H1 (cell line): Measurements from ENCODE around the gene CABCOCO1. TPM values are rescaled to one million over a fixed set of nuclear protein-coding genes. Genes with fewer than 3 reads are reported as not detected.

ENCODE experiments used
- HDAC2 ChIP-seq, 2 experiments: fragments of 300-600 bp in 1 of 2; sonication (generic) in 1 of 2; IDR thresholded peaks; 2 replicates each; pipeline ENCODE4 v1.6.1; 2011 to 2012; ENCODE audit warnings: low read depth in 2 of 2, low read length in 2 of 2, mild to moderate bottlenecking in 2 of 2, moderate library complexity in 2 of 2, borderline replicate concordance in 1 of 2, inconsistent platforms in 1 of 2
- SIRT6 ChIP-seq: IDR thresholded peaks from one replicate; pipeline ENCODE4 v1.7.1; 2012; ENCODE audit warnings: low read length, inconsistent platforms
- ZNF274 ChIP-seq: IDR thresholded peaks from 2 replicates; pipeline ENCODE4 v1.7.0; 2012; ENCODE audit warnings: low read length, borderline replicate concordance; ENCODE audit errors: extremely low read depth
- polyA plus RNA-seq, 7 experiments: library from polyadenylated mRNA; depleted of rRNA in 3 of 7; stranded (reverse) in 5 of 7; unstranded in 2 of 7; fragments of >200 nt in 5 of 7; fragments of 200-250 nt in 2 of 7; gene quantifications; 1 replicate in 5 of 7; 2 replicates in 1 of 7; 4 replicates in 1 of 7; pipeline versions ENCODE4 v1.2.1 to v1.2.3, GENCODE V29; 2011 to 2013; ENCODE audit warnings: missing spikeins in 2 of 7, mixed read lengths in 2 of 7
- total RNA-seq: library from RNA; stranded (reverse); fragmentation: NEBNext Ultra II Directional; extraction: Animal tissue kit (Norgen Biotek cat#: 25700); gene quantifications from 2 replicates; pipeline ENCODE4 v1.2.1, GENCODE V29; 2021
- TF ChIP-seq, protein P1 (sequence below): fragments of 300-600 bp; sonication (generic); IDR thresholded peaks from 2 replicates; pipeline ENCODE4 v1.7.1; 2012; ENCODE audit warnings: low read length, moderate library complexity, mild to moderate bottlenecking, inconsistent platforms; ENCODE audit not compliant: insufficient replicate concordance
- TF ChIP-seq, protein P2 (sequence below): IDR thresholded peaks from 2 replicates; pipeline ENCODE4 v1.6.1; 2012; ENCODE audit warnings: inconsistent platforms
- TF ChIP-seq, protein P3 (sequence below): IDR thresholded peaks from 2 replicates; pipeline ENCODE4 v1.6.1; 2011; ENCODE audit warnings: low read depth, mild to moderate bottlenecking, low read length; ENCODE audit not compliant: insufficient read depth

CABCOCO1 gene
- total and polyA plus RNA-seq, 2 of the 8 experiments (the other 6 are each of a cell fraction or from before 2014, with no cell fraction given), result not detected

DNA sequence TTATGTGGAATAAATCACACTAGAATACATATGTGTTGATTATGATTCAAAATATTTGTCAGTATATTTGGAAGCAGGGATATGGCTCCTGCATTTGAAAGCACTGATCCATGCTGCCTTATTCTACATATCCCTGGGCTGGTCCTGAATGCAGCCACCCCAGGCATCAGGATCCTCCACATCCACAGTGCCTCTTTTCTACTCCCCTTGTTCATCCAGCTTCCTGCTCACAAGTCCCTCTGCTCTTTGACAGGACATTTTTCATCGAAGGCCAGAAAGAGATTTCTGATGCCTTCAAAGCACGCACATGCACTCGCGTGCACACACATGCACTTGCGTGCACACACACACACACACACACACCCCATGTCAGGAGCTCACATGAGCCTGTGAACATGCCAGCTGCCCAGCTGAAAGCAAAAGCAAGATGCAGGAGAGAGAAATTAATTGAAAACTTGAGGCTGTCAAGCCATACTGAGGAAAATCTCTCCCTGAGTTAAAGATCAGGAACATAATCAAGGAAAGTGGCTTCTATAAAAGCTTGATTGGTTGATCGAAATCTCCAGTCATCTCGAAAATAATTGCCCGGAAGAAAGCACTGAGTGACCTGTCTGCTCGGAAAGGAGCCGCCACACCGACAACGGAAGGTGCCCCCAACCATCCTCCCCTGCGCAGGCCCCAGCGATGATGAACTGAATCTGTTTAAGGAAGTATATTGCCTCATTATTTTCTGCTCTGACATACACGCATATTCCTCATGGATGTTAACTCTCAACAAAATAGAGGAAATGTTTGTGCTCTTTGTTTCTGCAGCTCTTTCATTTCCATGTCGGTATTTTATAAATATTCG lies 134.8 kb downstream of the CABCOCO1 start (continued):
- TF ChIP-seq, protein P1, sequence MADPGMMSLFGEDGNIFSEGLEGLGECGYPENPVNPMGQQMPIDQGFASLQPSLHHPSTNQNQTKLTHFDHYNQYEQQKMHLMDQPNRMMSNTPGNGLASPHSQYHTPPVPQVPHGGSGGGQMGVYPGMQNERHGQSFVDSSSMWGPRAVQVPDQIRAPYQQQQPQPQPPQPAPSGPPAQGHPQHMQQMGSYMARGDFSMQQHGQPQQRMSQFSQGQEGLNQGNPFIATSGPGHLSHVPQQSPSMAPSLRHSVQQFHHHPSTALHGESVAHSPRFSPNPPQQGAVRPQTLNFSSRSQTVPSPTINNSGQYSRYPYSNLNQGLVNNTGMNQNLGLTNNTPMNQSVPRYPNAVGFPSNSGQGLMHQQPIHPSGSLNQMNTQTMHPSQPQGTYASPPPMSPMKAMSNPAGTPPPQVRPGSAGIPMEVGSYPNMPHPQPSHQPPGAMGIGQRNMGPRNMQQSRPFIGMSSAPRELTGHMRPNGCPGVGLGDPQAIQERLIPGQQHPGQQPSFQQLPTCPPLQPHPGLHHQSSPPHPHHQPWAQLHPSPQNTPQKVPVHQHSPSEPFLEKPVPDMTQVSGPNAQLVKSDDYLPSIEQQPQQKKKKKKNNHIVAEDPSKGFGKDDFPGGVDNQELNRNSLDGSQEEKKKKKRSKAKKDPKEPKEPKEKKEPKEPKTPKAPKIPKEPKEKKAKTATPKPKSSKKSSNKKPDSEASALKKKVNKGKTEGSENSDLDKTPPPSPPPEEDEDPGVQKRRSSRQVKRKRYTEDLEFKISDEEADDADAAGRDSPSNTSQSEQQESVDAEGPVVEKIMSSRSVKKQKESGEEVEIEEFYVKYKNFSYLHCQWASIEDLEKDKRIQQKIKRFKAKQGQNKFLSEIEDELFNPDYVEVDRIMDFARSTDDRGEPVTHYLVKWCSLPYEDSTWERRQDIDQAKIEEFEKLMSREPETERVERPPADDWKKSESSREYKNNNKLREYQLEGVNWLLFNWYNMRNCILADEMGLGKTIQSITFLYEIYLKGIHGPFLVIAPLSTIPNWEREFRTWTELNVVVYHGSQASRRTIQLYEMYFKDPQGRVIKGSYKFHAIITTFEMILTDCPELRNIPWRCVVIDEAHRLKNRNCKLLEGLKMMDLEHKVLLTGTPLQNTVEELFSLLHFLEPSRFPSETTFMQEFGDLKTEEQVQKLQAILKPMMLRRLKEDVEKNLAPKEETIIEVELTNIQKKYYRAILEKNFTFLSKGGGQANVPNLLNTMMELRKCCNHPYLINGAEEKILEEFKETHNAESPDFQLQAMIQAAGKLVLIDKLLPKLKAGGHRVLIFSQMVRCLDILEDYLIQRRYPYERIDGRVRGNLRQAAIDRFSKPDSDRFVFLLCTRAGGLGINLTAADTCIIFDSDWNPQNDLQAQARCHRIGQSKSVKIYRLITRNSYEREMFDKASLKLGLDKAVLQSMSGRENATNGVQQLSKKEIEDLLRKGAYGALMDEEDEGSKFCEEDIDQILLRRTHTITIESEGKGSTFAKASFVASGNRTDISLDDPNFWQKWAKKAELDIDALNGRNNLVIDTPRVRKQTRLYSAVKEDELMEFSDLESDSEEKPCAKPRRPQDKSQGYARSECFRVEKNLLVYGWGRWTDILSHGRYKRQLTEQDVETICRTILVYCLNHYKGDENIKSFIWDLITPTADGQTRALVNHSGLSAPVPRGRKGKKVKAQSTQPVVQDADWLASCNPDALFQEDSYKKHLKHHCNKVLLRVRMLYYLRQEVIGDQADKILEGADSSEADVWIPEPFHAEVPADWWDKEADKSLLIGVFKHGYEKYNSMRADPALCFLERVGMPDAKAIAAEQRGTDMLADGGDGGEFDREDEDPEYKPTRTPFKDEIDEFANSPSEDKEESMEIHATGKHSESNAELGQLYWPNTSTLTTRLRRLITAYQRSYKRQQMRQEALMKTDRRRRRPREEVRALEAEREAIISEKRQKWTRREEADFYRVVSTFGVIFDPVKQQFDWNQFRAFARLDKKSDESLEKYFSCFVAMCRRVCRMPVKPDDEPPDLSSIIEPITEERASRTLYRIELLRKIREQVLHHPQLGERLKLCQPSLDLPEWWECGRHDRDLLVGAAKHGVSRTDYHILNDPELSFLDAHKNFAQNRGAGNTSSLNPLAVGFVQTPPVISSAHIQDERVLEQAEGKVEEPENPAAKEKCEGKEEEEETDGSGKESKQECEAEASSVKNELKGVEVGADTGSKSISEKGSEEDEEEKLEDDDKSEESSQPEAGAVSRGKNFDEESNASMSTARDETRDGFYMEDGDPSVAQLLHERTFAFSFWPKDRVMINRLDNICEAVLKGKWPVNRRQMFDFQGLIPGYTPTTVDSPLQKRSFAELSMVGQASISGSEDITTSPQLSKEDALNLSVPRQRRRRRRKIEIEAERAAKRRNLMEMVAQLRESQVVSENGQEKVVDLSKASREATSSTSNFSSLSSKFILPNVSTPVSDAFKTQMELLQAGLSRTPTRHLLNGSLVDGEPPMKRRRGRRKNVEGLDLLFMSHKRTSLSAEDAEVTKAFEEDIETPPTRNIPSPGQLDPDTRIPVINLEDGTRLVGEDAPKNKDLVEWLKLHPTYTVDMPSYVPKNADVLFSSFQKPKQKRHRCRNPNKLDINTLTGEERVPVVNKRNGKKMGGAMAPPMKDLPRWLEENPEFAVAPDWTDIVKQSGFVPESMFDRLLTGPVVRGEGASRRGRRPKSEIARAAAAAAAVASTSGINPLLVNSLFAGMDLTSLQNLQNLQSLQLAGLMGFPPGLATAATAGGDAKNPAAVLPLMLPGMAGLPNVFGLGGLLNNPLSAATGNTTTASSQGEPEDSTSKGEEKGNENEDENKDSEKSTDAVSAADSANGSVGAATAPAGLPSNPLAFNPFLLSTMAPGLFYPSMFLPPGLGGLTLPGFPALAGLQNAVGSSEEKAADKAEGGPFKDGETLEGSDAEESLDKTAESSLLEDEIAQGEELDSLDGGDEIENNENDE, result no peak
- TF ChIP-seq, protein P2, sequence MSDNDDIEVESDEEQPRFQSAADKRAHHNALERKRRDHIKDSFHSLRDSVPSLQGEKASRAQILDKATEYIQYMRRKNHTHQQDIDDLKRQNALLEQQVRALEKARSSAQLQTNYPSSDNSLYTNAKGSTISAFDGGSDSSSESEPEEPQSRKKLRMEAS, result no peak
- TF ChIP-seq ZNF274 (no peak), HDAC2 (IDR thresholded peaks at IDR 0.05; ENCODE audit: borderline replicate concordance in 1 of 2, low read depth in 2 of 2, low read length in 2 of 2) (no peak), SIRT6 (no peak)
- TF ChIP-seq, protein P3, sequence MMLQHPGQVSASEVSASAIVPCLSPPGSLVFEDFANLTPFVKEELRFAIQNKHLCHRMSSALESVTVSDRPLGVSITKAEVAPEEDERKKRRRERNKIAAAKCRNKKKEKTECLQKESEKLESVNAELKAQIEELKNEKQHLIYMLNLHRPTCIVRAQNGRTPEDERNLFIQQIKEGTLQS, result no peak
